ENCODE data around the gene ZNF423.

ZNF423 gene

DNA sequence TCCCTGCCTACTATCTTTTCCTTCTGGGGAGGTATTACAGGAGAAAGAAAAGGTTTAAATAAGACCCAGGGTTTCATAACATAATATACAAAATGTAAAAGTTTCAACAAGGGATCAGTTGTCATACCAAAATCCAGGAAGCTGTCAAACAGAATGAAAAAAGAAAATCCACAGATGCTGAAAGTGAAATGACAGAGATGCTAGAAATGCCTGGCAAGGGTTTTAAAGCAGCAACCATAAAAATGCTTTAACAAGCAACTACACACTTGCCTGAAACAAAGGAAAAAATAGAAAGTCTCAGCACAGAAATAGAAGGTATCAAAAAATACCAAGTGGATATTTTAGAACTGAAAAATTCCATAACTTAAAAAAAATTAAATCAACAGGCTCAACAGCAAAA, 377.3 kb downstream of the ZNF423 start:
- DNase-seq, result no peak

DNA sequence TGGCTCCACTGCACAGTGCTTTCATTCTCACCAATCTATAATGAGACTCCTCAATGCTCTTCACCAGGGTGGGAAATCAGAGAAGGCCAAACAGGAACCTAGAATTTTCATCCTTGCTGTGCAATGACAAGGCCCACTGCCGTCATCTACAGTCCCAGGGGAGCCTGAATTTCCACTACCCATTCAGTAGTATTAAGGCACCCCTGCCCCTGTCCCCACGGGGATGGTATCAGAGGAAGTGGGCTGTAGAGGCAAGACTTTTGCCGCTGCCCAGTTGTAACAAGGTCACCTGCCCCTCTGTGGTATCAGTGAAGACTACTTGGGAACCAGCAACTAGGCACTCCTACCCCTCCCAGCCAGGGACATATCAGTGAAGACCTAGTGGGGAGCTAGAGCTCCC, 377.8 kb downstream of the ZNF423 start:
- no peak for DNase-seq

DNA sequence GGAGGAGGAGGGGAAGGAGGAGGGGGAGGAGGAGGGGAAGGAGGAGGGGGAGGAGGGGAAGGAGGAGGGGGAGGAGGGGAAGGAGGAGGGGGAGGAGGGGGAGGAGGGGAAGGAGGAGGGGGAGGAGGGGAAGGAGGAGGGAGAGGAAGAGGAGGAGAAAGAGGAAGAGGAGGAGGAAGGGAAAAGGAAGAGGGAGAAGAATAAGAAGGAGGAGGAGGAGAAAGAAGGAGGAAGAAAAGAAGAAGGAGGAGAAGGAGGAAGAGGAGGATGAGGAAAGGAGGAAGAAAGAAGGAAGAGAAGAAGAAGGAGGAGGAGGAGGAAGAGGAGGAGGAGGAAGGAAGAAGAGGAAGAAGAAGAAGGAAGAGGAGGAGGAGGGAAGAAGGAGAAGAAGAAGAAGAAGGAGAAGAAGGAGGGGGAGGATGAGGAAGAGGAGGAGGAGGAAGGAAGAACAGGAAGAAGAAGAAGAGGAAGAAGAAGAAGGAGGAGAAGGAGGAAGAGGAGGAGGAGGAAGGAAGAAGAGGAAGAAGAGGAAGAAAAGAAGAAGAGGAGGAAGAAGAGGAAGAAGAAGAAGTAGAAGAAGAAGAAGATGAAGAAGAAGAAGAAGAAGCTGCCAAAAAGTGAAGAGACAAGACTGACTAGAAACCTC, 378.5 kb downstream of the ZNF423 start:
- DNase-seq, result no peak

DNA sequence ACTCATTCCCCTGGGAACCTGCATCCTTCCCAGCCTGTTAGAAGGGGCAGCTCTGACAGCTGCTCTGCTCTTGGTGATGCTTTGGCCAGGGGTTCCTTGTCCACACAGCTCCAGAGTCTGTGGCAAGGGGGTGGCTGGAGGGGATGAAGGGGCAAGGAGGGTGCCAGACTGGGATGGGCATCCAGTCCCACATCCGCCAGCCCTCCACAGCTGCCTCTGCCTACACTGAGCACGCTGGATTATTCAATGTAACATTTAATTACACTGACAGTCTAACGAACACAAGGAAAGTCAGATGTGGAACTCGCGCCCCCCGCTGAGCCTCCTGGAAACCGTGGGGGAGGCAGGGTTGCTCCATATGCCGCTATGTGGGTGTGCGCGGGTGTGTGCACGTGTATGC, 381.2 kb downstream of the ZNF423 start:
- DNase-seq, result no peak

DNA sequence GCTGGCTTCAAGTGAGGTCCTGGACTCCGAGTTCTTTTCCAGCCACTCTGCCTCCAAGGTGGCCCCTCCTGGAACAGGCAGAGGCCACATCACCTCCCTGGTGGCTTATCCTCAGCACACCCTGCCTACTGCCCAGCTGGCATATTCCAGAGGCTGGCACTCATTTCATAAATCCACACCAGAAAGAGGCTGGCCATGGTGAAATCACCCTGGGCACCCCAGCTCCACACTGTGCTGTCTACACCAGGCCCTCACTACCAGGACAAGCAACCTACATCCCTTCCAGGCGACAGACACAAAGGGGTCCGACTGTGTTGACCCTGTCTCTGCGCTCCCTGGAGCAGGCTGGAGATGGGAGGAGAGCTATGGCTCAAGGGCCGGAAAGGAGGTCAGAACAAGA, 382.1 kb downstream of the ZNF423 start:
- DNase-seq, result no peak

DNA sequence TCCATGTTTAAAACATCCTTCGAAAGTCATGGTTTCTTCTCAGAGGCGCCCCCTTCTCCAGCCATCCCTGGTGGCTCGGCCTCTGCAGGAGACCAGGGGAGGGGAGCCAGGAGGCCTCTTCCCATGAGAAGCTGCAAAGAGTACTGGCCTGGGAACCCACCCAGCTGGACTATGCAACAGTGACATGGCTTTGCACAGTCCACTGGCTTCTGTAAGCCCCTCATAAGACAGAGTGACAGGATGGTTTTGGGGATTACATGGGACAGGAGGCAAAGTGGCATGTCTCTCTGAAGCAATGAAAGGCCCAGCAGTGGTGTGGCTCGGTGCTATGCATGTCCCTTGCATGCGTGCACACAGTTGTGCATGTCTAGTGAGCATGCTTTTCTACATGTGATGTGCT, 382.8 kb downstream of the ZNF423 start:
- no peak for DNase-seq

DNA sequence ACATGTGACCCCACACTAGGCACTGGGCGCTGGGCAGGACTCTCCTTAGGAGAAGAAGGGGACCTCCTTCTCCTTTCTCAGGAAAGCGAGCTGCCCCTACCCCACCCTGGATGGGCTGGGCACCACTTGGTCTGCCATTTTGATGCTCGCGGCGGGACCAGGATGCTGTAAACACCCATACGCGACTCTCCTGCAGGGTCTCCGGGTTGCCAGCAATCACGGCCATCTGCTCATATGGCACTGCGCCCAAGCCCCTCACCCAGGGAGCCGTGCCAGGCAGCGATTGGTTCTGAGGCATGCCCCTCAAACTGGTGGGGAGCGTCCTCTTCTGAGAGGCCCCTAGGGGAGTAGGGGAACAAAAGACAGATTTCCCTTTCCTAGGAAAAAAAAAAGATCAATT, 383.3 kb downstream of the ZNF423 start:
- DNase-seq, result no peak

DNA sequence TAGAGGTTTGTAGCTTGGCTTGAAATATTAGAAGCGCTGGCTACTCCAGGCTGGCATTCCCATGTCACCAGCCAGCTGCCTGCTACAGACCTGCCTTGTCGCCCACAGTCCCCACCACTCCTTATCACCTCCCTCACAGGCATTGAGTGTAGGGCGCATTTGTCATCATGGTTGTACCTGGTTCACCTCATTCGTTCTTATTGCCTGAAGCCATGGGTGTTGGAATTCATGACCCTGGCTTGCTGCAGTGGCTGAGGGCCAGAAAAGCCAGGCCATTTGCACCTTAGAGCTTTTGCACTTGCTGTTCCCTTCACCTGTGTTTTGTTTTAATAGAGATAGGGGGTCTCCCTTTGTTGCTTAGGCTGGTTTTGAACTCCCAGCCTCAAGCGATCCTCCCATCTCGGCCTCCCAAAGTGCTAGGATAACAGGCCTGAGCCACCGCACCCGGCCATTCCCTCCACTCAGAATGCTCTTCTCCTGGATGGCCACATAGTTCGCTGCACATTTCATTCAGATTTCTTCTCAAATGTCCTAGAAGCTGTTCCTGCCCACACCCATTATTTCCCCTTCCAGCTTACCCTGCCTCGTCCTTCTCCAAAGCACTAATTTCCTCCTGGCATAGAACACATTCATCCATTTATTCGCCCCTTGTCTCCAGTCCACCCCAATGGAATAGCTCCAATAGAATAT, 384.7 kb downstream of the ZNF423 start:
- DNase-seq, result no peak

DNA sequence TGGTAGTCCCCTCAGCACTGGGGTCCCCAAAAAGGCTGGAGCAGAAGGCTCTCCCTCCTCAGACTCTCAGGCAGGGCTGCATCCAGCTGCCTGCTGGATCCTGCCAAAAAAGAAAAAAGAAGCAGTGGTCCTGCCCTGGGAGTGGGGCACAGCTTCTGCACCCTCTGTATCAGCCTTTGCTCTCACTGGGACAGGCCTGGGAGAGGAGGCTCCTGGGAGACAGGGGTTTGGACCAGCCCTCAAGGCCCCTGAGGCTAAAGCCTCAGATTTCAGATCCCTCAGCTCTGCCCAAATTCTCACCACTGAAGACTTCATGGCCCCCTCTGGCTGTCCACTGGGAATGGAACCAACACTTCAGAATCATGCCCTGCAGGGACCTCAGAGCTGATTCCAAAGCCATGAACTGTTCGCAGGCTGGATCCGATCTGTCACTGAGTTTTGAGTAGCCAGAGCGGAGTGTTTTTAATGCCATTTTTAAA, 385.4 kb downstream of the ZNF423 start:
- no peak for DNase-seq

DNA sequence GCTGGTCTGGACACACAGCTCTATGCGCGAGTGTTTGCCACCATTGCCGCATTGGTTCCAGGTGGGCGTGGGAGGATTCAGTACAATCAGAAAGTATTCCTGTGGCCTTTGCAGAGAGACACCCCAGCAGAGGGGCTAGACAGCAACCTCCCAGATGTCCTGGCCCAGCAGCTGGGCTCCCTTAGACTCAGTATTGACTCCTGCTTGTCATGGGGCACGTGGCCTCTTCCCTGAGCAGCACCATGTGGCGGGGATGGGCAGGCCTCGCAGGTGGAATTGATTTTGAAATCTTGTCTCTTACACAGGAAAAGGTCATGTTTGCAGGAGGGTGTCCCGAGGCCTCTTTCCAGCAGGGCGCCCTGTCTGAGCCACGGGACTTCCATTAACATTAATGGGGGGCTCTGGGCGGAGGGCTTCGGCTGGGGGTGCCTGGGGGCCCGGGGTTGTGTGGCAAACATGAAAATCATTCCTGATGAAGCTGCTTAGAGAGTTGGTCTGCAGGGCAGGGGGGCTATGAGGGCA, 385.9 kb downstream of the ZNF423 start:
- no peak for DNase-seq

DNA sequence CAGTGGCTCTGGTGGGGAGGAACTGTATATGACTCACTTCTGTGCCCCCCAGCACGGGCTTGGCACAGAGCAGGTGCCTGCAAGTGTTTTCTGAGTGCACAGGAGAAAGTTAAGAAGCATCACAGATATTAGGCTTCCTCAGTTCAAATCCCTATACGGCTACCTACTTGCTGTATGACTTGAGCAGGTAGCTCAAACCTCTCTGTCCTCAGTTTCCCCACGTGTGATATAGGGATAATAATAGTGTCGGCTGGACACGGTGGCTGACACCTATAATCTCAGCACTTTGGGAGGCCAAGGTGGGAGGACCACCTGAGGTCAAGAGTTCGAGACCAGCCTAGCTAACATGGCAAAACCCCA, 386.6 kb downstream of the ZNF423 start:
- no peak for DNase-seq

DNA sequence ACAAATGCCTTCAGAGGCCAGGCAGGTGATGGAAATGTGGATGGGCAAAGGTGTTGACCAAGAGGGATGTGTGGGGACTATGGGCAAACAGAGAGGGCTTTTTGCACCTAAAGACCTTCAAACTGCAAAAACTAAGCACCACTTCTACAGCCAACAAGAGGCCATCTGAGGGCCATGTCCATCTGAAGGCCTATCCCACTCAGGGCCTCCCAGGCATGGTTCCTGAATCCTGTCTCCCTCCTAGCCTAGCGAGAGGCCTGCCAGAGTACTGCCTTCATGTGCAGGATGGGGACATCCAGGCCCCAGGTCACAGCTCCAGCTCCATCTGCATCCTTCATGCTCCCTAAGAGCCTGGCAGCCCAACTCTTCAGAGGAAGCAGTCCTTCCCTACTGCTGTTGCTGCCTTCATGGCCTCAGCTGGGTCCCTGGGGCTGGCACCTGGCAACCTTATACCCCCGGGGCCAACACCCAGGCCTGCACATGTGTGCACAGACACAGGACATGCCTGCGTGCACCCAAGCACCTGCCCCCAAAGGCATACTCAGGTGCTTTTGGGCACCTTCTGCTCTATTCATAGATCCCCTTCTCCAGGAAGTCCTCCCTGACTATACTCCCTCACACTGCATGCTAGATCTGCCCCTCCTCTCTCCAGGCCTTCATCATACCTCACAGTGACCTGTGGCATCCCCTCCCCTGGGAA, 387.2 kb downstream of the ZNF423 start:
- no peak for DNase-seq

DNA sequence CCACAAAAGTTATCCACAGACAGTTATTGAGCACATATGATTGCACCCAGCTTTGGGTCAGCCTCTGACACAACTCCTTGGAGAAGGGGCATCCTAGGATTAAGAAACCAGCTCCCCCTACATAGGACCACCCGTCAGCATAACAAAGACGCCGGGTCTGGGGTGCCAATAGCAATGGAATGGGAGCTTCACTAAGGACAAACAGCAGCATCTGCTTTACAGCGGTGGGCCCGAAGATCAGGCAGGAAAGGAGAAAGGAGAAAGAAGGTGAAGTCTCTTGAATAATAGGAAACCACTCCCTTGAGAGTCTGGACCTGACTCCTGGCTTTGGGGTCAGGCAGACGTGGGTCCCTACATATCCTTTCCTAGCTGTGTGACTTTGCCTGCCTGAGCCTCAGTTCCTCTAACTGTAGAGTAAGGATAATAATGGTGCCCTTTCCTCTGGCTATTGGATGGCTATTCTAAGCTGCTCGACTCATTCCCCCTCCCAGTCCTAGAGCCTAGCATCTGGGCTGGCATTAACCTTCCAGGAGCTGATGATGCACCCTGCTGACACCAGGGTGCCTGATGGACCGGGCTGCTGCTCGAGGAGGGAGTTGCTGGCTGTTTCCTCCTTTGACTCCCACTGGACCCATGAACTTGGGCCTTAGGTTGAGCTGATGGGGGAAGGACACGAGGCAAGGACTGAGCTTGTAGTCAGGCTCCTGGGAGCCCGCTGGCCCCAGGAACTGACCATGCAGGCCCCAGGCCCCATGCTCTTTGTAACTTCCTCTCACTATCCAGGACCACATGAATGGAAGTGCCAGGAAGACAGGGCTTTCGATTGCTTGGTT, 388.2 kb downstream of the ZNF423 start:
- DNase-seq, result no peak

DNA sequence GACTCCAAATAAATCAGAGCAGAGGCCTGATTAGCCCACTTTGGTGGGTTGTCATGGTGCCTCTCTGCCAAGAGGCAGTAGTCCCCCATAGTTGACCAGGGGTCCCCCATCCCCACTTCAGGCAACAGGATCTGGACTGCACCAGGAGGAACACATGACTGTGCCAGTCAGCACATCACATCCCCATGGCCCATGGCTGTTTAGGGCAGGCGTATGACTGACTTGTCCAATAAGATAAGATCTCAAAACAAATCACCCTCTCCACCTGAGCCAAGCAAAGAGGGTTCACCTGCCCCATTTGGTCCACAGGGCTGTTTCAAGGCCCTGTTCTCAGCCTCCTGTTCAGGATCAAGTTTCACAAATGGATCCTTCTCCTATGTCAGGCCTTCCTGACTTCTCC, 389.0 kb downstream of the ZNF423 start:
- DNase-seq, result no peak

DNA sequence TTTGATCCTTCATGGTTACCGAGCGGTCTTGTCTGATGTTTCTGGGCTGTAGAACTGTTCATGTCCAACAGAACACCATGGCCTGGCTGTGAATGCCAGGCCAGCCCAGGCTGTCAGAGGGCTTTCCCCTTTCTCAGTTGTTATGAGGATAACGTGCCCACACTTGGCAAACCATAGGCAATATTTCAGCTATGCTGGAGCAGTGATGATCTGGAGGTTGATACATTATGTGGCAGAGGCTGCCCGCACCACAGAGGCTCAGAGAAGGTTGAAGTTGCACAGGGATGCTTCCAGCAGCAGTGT, 389.4 kb downstream of the ZNF423 start:
- no peak for DNase-seq

DNA sequence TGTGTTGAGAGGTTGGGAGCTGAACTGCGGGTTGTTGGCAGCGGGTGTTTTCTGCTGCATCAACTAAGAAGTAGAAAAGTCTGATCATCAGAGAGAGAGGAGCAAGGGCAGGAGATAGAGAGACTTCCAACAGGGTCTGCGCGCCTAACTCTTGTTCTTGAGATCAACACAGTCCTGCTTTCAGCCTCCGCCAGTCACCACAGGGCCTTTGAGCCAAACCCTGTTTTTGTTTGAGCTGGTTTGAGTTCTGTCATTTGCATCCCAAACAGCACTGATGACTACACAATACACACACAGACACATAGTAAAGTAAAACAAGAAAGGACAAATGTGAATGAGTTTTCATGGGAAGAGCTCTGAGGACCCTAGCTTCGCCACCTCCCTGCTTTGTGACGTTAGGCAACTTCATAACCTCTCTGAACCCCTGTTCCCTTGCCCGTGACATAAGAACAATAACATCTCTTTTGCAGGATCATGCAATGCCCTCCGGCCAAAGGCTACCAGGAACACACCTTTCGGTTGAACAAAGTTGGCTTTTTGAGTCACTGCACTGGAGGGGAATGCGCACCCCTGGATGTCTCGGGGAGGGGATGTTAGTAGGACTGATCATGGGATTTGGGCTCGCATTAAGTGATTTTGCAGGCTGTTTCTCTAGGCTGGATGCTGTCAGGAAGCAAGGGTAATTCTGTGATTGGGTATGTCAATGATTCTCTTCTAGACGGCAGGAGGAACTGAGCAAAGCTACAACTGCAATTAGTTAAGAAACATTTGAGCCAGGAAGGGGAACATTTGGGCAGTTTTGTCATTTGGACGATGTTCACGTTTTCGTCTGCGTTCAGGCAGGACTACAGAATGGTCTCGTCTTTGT, 390.0 kb downstream of the ZNF423 start:
- DNase-seq, result no peak

DNA sequence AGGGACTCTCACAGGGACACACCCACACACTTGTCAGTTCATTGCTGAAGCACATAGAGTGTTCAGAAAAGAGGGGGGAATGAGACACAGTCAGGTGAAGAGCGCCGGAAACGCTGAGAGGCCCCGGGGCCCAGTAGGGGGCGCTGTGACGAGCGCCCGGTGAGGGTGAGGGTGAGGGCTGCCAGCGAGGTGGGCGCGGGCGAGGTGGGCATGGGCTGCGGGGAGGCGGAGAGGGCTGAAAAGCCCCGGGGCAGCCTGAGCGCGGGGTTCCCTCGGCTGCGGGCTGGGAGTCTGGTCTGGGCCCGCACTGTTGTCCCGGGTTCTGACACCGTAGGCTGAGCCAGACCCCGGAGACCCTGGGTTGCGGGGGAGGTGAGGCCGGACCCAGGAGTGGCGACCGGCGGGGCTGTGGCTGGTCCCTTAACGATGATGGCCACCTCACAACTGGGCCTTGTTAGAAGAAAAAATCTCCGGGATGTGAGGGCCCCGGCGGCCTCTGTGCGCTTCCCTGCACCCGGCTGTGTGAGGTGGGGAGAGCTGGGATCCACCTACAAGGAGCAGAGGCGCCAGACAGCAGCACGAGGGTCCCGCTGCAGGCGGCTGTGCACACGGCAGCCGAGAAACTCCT, 390.9 kb downstream of the ZNF423 start:
- peak in 1 of 51 donors; percentile 13 for DNase-seq

DNA sequence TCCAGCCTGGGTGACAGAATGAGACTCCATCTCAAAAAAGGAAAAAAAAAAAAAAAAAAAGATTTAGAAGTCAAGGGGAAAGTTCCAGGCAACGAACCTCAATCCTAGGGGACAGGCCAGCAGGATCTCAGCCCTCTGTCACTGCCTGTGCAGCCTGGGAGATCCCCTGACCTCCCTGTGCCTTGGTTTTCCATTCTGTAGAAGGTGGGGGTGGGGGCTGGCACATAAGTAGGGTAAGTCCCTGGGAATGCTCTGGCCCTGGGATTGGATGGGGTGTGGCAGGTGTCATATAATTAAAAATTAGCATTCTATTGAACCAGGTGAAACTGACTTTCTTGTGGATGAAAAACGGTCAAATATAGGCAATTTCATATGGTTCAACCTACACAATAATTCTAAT, 391.8 kb downstream of the ZNF423 start:
- DNase-seq, result no peak

DNA sequence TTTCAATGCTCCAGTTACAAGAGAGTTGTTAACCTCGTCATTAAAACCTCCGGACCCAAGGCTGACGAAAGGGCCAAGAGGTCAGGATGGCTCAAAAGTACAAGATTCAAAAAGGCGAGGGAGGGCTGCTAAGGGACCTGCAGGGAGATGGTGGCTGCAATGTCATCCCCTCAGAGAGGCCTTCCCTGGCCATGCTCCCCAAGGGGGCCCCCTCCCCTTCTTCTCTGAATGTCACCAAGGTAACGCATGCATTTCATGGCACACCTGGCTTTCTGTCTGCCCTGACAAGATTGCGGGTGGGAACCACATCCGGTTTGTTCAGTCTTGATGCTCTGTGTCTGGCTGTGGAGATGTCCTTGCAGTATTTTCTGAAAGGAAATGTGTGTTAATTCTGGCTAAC, 392.4 kb downstream of the ZNF423 start:
- DNase-seq, result no peak

DNA sequence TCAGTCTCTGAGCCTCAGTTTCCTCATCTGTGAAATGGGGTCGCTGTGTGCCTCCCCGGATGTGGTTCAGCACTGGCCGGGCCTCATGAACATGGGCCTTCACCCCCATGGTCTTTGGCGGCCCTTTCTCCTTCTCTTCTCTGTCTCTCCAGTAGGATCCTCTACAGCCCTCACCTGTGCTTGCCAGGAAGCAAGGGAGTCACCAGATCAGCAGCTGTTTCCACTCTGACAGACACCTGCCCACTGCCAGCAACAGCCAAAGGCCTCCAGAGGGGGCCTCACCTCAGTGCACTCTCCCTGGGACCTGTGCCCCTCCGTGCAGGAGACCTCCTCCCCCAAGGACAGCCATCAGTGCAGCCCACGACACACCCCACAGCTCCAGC, 392.9 kb downstream of the ZNF423 start:
- no peak for DNase-seq

All from hypothalamus (tissue), 51 donors.